HG03457 (cell line): ENCODE data around the gene GOLGA6L4.
"Not testable (repeated sequence)": the region's sequence is repeated elsewhere in the genome, so short reads cannot be mapped to it uniquely, and the experiment has no call there.

Experiments
- ATAC-seq: cut with Tn5 transposase; IDR thresholded peaks from one replicate; pipeline ENCODE4 v1.9.1; 2021; ENCODE audit warnings: moderate number of reproducible peaks; ENCODE audit not compliant: unreplicated experiment

The GOLGA6L4 gene

GRCh38 chr15:84235573-84235972 is at the start of gene GOLGA6L4:
Gene GOLGA6L4 (plus strand): TSS chr15:84235773. CDS start chr15:84235835, 62 bp downstream.
- ATAC-seq: not testable (repeated sequence)

GRCh38 chr15:84192982-84193381 is 42.6 kb upstream of the GOLGA6L4 start:
- ATAC-seq: not testable (repeated sequence)

- peak; percentile 61 for ATAC-seq
Measured at GRCh38 chr15:84195603-84196002, 40.0 kb upstream of the GOLGA6L4 start.

GRCh38 chr15:84196530-84197188 is 38.9 kb upstream of the GOLGA6L4 start:
- ATAC-seq: not testable (repeated sequence)

- ATAC-seq: not testable (repeated sequence)
Measured at GRCh38 chr15:84199865-84200264, 35.7 kb upstream of the GOLGA6L4 start.

- ATAC-seq: not testable (repeated sequence)
Measured at GRCh38 chr15:84246441-84246840, 10.9 kb downstream of the GOLGA6L4 start.
